ENCODE data around the gene DEPP1.

DEPP1 gene

DNA sequence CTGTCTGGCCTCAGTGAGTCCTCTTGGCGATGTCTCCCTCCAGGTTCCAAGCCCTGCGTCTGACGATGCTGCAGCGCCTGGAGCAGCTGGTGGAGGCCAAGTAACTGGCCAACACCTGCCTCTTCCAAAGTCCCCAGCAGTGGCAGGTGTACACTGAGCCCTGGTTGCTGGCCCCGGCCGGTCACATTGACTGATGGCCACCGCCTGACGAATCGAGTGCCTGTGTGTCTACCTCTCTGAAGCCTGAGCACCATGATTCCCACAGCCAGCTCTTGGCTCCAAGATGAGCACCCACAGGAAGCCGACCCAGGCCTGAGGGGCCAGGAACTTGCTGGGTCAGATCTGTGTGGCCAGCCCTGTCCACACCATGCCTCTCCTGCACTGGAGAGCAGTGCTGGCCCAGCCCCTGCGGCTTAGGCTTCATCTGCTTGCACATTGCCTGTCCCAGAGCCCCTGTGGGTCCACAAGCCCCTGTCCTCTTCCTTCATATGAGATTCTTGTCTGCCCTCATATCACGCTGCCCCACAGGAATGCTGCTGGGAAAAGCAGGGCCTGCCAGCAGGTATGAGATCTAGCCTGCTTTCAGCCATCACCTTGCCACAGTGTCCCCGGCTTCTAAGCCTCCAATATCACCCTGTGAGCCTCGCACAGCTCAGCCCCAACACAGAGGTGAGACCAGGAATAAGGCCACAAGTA is 14.8 kb upstream of the DEPP1 start:
- DNase-seq (ENCODE audit: low read depth), result no peak

DNA sequence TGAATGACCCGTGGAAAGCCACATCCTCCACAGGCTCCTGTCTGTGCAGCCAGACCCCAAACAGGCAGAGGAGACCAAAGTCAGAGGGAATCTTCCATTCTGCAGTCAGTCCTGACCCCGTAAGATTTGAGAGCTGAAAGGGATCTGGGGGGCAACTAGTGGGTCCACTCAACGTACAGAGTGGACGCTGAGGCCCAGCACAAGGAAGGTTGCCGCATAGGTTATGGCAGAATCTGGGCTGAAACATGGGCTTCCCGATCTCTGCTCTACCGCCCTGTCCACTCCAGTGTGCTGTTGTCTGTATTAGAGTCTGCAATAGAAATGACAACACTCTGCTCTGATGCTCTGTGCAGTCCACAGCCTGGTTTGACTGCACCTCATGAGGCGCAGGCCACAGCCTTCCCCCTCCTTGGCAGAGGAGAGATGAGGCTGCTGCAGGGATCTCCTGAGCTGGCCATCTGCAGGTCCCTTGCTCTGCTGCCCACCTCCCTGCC is 14.2 kb upstream of the DEPP1 start:
- DNase-seq (ENCODE audit: low read depth), result no peak

DNA sequence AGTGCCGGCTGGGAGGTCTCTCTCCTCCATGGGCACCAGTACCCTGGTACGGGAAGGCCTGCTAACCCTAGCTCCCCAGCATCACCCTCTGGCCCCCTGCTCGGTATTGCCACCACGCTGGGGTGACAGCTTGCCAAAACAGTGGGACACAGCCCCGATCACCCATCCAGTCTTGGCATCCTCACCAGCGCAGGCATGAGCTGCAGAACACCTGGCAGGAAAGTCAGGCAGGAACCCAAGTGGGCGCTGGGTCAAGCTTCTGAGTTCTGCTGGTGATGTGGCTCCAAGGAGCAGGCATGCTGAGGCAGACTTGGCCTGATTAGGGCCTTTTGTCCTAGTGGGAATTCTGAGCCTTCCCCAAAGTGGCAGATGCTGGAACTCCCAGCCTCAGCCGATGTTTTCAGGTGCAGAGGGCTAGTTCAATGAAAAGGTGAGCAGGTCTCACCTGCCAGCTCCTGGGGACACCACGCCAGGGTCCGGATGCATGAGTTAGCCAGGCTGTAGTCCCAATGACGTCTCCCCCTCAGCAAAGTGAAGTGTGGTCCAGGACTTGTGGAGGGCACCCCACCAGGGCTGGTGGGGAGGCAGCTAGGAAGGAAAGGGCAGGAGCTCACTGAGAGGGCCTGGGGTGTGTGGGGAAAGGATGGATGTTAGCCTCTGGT is 13.6 kb upstream of the DEPP1 start:
- no peak for DNase-seq (ENCODE audit: low read depth)

DNA sequence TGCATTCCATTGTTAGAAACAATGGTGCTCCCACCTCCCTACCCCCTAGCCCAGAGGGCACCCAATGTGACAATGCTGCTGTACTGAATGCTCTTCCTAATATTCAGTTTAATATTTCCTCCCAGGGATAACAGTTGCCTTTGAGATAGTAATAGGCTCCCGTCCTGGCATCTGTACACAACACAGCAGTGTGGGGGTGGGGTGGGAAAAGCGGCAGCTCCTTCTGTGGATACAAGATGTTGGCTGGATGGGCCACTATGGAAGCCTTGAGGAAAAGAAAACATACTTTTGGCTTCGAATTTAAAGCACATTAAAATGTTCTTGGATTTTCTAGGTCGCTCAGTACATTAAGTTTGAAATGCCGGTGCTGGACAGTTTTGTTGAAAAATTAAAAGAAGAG is 13.0 kb upstream of the DEPP1 start:
- no peak for DNase-seq (ENCODE audit: low read depth)

DNA sequence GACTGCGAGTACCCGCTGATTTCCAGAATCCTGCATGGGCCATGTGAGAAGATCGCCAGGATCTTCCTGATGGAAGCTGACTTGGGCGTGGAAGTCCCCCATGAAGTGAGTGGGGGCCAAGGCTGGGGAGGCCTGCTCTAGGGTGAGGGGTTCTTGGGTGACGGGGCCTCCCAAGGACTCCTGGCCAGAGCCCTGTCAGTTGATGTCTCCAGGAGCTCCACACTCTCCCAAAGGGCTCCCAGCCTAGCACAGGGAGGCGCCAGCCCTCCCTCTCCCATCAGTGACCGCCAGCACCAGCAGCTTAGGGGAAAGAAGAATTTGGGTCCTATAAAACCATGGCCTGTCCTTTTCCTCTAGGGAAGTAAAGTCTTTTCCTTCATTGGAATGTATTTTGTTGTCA is 12.4 kb upstream of the DEPP1 start:
- no peak for DNase-seq (ENCODE audit: low read depth)

DNA sequence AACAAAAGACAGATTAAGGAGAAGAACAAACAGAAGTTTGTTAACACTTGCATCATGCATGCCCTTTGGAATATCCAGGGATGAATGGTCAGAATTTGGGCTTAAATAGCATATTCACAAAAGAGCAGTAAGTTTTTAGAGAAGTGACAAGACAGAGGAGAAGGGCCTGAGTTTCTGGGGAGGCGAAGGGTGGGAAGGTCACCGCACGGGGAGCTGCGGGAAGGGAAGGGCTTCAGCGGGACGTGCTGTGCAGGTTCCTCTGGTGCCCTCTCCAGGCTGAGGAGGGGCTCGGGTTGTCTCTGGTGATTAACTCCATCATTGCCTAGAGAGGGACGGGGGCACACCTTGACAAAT is 11.7 kb upstream of the DEPP1 start:
- DNase-seq (ENCODE audit: low read depth), result no peak

DNA sequence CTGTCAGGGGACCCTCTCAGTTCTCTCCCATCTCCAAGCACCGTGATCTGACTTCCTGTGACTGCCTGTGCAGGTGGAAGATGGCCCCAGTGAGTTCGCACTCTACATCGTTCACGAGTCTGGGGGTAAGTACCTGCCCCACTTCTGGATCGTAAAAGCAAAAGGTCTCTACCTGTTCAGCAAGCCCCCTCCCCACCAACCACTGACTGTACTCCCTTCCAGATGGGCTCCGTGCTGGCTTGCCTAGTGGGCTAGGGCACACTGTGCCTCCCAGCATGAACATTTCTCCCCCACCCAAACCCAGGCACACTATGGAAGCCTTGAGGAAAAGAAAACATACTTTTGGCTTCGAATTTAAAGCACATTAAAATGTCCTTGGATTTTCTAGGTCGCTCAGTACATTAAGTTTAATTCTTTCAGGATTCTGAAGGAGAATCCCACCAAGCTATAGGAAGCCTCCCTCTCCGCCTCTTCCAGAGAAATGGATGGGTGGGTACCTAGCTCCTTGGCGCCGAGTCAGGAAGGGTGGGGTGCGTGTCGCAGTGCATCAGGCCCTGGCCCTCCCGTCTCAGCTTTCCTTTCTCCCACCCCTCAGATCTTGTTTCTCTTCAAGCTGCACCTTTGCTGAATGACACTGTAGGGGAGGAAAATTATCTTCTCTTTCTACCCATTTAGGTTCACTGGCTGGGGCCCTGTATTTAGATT is 11.1 kb upstream of the DEPP1 start:
- no peak for DNase-seq (ENCODE audit: low read depth)

DNA sequence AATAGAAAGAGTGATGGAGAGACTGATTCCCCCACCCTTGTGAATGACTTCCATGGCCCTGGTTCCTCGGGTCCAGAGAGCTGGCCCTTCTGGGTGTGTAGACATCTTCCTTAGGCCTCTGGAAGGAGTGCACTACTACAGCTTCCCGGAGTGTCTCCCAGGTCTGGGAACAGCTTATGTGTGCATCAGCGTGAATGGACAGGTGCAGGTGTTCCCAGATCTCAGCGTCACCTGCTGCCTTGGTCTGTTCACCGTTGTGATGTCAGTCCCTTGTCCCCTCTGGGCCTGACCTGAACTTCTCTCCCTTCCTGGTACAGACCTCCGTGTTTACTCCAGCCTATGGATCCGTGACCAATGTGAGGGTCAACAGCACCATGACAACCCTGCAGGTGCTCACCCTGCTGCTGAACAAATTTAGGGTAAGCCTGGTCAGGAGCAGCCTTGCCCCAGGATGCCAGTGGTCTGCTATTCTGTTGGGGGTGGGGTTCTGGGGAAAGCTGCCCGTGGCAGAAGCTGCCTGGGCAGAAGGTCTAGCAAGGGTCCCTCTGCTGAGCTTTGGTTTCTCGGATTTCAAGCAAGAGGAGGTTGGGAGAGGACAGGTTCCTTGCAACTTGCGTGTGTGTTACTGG is 10.5 kb upstream of the DEPP1 start:
- DNase-seq (ENCODE audit: low read depth), result no peak

DNA sequence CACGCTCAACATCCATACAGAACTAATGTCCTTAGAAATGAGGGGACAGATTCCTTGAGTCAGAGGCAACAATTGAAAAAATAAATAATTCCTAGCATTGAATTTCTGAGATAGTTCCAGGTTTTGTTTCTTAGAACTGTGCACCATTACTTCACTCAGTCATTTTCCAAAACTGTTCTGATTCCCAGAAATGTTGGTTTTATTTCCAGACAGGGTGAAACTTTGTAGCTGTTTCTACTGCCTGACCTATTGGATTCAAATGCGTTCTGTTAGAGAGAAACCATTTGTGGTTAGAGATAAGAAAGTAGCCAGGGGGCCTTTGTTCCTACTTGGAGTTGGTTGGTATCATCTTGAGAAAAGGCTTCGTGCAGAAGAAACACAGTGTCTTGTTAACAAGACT is 8.1 kb upstream of the DEPP1 start:
- no peak for DNase-seq (ENCODE audit: low read depth)

DNA sequence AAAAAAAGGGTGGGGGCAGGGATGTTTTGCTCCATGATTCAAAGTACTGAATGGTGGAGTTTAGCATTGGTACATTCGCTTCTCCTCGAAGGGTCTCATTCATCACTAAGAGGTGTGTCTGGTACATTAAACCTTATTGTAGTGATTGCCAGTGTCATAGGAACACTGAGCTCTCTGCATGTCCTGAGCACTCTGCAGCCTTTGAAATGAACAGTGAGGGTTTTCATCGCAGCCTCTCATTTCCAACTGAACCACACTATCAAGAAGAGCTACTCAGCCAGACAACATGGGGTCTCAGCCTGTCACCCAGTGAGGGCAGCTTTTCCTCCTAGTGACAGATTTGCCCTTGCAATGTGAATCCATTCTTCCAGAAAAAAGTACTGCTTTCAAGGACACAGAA is 7.6 kb upstream of the DEPP1 start:
- no peak for DNase-seq (ENCODE audit: low read depth)

DNA sequence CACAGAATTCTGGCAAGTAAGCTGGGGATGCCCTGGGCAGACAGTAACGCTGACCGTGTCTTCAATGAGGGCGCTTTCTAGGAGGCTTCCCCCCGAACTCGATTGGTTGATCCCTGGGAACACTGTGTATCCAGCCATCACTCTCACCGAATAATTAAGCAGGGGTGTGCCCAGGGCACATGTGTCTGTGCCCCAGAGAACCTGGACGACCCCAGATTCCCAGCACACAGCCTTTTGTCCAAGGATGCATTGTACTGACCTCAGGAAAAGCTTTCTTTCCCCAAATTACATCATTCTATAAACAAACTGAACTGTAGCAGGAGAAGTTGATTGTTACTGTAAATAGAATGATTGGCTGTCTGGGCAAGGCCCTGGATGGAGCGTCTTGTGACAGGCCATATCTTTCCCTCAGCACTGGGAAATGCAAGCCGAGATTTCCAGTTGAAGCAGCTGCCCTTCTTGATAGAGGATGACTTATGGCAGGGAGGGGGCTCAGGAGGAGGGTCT is 6.6 kb upstream of the DEPP1 start:
- DNase-seq (ENCODE audit: low read depth), result no peak

DNA sequence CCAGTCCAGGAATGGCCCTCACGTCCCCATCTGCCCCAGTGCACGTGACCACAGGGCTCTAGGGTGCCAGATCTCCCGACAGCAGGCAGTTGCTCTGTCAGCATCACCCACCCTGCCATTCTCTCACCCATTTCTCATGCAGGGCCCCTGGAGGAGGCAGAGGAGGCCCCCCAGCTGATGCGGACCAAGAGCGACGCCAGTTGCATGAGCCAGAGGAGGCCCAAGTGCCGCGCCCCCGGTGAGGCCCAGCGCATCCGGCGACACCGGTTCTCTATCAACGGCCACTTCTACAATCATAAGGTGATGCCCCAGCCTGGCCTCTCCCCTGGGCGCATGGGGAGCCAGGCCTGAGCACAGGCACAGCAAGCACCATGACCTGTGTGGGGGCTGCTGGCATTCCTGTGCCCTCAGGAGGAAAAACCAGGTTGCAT is 6.1 kb upstream of the DEPP1 start:
- DNase-seq (ENCODE audit: low read depth), result no peak

DNA sequence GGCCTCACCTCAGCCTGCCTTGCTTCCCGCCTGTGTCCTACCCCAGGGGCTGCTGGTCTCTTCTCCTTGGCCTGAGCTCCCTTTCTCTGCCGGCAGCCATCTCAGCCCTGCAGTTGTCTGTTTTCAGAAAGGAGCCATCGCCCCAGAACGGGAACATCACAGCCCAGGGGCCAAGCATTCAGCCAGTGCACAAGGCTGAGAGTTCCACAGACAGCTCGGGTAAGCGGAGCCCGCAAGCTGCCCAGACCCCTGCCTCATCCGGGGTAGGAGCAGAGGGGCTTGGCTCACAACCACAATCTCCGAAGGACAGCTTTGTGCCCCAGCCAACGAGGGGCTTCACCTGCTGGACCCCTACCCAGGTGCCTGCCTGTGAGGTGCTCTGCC is 5.3 kb upstream of the DEPP1 start:
- no peak for DNase-seq (ENCODE audit: low read depth)

DNA sequence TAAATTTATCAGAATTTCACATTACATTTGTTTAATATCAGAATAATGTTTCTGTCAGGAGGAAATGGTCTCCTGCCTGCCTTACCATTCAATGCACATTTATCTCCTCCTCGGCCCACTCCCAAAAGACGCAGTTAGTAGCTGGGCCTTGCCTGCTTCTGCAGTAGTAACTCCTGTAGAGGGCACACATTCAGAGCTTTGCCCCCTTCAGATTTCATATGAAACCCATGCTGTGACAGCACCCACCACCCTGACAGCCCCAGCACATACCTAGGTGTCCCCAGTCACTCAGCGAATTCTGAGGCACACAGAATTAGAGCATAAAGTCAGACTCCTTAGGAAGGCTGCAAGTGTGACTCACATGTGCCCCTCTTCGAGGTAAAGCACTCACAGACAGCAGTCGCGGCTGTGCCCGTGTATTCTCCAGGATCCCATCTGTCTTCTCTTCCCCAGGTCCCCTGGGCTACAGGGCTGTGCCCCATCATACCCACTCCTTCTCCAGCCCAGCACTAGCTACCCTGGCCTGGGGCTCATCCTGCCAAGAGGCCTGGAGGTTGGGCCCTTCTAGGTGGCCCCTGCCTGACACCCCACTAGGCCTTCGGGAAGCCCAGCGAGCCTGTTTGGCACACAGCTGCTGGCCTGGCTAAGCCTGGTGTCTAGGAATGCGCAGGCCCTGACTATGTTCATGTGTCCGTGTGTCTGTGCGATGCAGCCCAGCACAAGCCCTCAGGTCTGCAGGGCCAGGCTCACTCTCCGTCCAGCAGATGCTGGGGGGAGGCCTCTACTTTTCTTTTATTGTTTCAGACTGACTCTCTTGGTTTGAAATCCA is 4.7 kb upstream of the DEPP1 start:
- no peak for DNase-seq (ENCODE audit: low read depth)

DNA sequence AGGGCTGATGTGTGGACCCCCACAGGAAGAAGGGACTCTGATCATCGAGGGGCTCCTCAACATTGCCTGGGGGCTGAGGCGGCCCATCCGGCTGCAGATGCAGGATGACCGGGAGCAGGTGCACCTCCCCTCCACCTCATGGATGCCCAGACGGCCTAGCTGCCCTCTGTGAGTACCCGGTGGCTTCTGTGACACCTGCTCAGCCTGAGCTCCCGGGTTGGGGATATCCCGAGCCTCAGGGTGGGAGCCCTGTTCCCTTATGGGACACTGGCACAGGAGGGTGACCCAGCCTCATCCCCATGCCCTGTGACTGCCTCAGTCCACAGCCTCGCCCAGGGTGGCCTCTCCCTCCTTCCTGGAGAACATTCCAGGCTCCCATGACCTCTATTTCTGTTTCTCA is 3.9 kb upstream of the DEPP1 start:
- no peak for DNase-seq (ENCODE audit: low read depth)

DNA sequence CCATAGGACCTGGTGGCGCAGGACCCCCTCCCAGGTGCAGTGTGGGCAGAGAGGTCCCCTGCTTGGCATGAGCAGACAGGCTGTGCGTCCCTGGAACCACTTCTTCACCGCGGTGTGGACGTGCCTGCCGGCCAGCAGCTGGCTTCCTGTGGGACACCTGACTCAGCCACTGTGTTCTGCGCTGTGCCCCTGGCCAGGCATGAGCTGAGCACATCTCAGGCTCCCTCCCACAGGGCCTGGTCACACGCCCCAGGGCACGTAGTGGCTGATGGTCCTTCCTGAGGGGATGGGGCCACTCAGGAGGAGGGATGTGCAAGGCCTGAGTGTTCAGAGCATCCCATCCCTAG is 3.5 kb upstream of the DEPP1 start:
- no peak for DNase-seq (ENCODE audit: low read depth)

DNA sequence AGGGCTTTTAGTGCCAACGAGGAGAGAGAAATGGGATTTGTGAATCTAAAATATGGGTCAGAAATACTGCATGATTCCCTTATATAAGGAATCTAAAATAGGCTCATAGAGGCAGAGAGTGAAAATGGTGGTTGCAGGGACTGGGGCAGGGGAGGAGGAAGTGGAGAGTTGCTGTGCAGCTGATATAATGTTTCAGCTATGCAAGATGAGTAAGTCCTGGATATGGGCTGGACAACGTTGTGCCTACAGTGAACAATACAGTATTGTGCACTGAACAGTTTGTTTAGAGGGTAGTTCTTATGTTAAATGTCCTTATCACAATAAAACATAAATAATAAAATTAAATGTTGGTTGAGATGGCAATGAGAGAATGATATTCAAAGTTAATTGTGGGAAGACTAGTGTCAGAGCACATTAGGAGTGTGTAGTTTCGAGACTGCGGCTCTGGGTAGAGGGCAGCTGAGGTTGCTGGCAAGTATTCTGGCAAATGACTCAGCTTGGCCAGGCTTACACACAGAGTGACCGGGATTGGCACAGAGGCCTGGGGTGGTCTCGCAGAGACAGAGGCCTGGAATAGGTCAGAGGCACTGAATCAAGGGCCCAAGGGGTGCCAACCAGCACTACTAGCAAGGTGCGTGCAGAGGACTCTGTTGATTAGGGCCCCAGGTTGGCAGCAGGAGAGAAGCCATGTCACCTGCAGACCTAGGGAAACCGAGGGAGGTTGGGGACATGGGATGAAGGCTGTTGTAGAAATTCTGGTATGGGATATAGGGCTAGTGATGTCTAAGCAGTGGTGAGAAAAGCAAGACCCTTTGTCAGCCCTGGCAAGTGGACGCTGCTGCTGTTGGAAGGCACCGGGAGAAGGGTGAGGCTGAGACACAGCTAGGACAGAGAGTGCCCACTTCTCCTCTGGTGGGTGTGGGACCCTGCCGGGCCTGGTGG is 2.8 kb upstream of the DEPP1 start:
- DNase-seq (ENCODE audit: low read depth), result no peak

DNA sequence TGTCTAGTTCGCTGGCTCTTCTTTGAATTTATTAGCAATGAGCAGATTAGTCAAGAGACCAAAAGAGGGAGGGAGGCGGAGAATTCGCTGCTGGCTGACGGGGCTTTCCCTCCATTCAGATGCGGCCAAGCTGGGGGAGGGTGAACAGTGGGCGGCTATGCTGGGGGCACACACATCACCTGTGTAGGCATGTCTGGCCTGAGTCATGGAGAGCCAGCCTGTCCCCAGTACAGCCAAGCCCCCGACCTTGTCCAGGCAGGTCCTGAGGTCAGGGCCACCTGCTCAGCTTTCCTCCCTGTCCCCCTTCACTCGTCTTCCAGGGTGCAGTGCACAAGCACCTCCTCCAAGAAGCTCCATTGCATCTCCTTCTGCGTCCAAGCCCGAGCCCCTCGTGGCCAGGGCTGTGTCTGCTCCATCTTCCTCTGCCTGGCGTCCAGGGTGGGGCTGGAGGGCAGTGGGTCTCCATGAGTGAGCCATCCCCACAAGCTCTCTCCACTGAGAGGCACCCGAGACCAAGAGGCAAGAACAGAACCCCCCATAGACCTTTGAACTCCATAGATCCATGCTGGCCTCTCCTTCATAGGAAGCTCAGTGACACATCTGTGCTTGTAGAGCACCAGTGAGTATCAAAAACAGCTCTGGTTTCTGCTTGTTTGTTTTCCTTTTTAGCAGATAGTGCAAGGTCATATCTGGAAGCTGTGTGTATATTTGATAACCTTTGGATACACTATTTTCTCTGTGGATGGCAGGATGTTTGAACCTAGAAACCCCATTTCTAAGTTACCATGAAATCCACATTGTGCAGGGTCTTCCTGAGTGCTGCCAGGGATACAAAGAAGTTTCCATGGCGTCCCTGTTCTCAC is 1.9 kb upstream of the DEPP1 start:
- no peak for DNase-seq (ENCODE audit: low read depth)

DNA sequence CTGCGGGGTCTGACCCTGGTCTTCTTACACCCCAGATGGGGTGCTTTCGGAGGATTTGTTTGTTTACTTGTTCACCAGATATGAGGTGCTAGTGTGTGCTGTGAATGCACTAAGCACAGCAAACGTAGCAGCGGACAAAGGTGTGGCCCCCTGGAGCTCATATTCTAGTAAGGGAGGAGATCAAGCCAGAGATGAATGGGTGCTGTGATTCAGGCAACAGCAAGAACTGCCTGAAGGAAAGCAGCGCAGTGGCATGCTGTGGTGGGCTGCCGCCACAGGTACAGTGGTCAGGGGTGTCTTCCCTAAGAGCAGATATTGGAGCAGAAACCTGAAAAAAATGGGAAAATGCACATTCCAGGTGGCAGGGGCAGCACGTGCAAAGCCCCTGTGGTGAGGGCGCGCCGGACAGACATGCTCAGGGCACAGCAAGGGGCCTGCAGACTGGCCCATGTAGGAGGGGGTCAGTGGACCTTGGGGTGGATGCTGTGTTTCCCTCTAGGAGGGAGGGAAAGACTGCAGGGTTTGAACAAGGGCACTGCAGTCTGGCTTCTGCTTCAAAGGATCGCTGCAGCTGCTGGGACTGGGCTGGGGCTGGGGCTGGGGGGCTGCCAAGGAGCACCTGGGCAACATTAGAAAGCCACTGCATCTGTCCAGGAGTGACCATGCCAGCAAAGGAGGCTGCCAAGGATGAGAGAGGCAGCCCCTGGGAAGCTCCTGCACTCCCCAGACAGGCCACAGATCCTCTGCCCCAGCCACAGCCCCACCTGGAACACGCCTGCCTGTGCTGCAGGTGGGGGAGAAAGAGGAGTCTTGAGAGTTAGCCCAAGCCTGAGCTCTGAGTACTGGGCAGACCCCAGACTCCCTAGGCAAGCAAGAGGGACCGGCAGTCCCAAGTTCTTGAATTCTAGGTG is 927 bp upstream of the DEPP1 start:
- DNase-seq (ENCODE audit: low read depth), result no peak

Measured in stimulated activated CD8-positive, alpha-beta memory T cell treated with anti-CD3 and anti-CD28 coated beads, Interleukin-15, amount 100 ng/mL, for 1 hour (primary cell).